HEK293T (cell line): Measurements from ENCODE around the gene TLE3.

Source experiments
- CTCF ChIA-PET: fragments of 350-600 bp; formaldehyde crosslinking; extraction: SDS; loops from one replicate; lab custom pipeline; 2021; ENCODE audit warnings: antibody characterized with exemption, inconsistent platforms; lab: Yijun Ruan, JAX
- POLR2A ChIA-PET: fragments of 350-600 bp; formaldehyde crosslinking; extraction: SDS; loops from one replicate; lab custom pipeline; 2020; ENCODE audit warnings: antibody characterized with exemption, inconsistent platforms; lab: Yijun Ruan, JAX
- DNase-seq: peaks from one replicate; pipeline ENCODE4 v3.0.0; 2012; ENCODE audit warnings: mixed read lengths; ENCODE audit errors: extremely low spot score
- ARNT ChIP-seq: fragments of 450-650 bp; IDR thresholded peaks from 2 replicates; pipeline ENCODE4 v1.6.1; 2017; ENCODE audit warnings: mild to moderate bottlenecking
- BHLHE40 ChIP-seq: fragments of 450-650 bp; IDR thresholded peaks from 2 replicates; pipeline ENCODE4 v1.6.1; 2016; ENCODE audit warnings: mild to moderate bottlenecking, moderate library complexity, borderline replicate concordance
- CTBP1 ChIP-seq: fragments of 450-650 bp; IDR thresholded peaks from 2 replicates; pipeline ENCODE4 v1.6.1; 2016; ENCODE audit warnings: borderline replicate concordance
- ELF4 ChIP-seq: fragments of 450-650 bp; IDR thresholded peaks from 2 replicates; pipeline ENCODE4 v1.6.1; 2017; ENCODE audit warnings: antibody characterized with exemption
- FOXA1 ChIP-seq: fragments of 450-650 bp; IDR thresholded peaks from 2 replicates; pipeline ENCODE4 v1.6.1; 2016; ENCODE audit warnings: mild to moderate bottlenecking
- FOXK2 ChIP-seq: fragments of 450-650 bp; IDR thresholded peaks from 2 replicates; pipeline ENCODE4 v1.6.1; 2016; ENCODE audit warnings: mild to moderate bottlenecking
- FOXM1 ChIP-seq: fragments of 450-650 bp; IDR thresholded peaks from 2 replicates; pipeline ENCODE4 v1.6.1; 2017; ENCODE audit warnings: mild to moderate bottlenecking, borderline replicate concordance
- HDGF ChIP-seq: fragments of 450-650 bp; IDR thresholded peaks from 2 replicates; pipeline ENCODE4 v1.6.1; 2017; ENCODE audit warnings: antibody characterized with exemption, borderline replicate concordance
- L3MBTL2 ChIP-seq: fragments of 450-650 bp; conservative IDR thresholded peaks from 2 replicates; pipeline ENCODE4 v1.6.1; 2016; ENCODE audit warnings: mild to moderate bottlenecking
- LEF1 ChIP-seq: fragments of 450-650 bp; IDR thresholded peaks from 2 replicates; pipeline ENCODE4 v1.6.1; 2017; ENCODE audit warnings: mild to moderate bottlenecking, borderline replicate concordance
- NFRKB ChIP-seq: fragments of 450-650 bp; IDR thresholded peaks from 2 replicates; pipeline ENCODE4 v1.6.1; 2016; ENCODE audit warnings: mild to moderate bottlenecking, moderate library complexity
- SP1 ChIP-seq: fragments of 450-650 bp; IDR thresholded peaks from 2 replicates; pipeline ENCODE4 v1.6.1; 2017
- SUZ12 ChIP-seq: fragments of 450-650 bp; IDR thresholded peaks from 2 replicates; pipeline ENCODE4 v1.6.1; 2016; ENCODE audit warnings: mild to moderate bottlenecking
- TARDBP ChIP-seq: fragments of 450-650 bp; IDR thresholded peaks from 2 replicates; pipeline ENCODE4 v1.6.1; 2016
- ZNF384 ChIP-seq: fragments of 450-650 bp; IDR thresholded peaks from 2 replicates; pipeline ENCODE4 v1.6.1; 2016
- TF ChIP-seq, protein P1 (sequence below): fragments of 450-650 bp; IDR thresholded peaks from 2 replicates; pipeline ENCODE4 v1.6.1; 2016

TLE3 gene

DNA sequence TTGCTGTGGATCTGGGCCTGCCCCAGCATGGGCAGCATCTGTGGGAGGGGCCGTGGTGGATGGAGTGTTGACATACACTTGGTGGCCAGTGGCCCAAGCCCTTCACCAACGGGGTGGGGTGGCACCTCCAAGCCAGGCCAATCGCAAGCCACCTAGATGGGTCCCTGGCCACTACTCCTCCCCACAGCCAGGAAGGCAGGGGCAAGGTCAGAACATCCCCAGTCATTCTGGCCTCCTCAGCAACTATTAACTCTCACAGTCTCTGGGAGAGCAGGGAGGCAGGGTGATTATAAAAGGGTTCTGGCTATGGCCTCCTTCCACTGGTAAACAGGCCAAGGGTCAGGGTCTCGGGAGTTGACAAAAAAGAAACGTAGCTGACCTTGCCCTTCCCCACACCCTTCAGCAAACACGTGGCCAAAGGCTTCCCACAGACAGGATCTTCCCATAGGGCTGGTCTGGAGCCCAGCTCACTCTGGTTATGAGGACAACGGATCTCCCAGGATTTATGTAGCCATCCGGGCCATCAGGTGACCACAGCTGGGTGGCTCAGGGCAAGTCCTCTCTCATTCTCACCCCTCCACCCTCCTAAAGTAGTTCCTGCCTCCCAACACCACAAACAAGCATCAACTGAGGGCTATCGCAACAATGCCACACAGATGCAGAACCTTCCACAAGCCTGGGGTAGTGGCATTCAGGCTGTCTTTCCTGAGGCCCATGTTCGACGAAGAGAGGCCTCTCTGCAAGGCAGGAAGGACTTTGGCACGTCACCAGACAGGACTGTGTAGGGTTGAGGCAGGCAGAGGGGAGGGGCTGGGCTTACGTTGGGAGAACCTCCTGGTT, 18.9 kb downstream of the TLE3 start:
- no peak for DNase-seq
- TF ChIP-seq ELF4: no peak
- no peak for TF ChIP-seq FOXK2
- TF ChIP-seq L3MBTL2: no peak
- TF ChIP-seq BHLHE40: no peak
- no peak for TF ChIP-seq FOXM1
- TF ChIP-seq SP1: no peak
- TF ChIP-seq HDGF: no peak
- no peak for TF ChIP-seq CTBP1
- TF ChIP-seq LEF1: no peak
- no peak for TF ChIP-seq TARDBP
- TF ChIP-seq NFRKB: no peak
- TF ChIP-seq, protein P1, sequence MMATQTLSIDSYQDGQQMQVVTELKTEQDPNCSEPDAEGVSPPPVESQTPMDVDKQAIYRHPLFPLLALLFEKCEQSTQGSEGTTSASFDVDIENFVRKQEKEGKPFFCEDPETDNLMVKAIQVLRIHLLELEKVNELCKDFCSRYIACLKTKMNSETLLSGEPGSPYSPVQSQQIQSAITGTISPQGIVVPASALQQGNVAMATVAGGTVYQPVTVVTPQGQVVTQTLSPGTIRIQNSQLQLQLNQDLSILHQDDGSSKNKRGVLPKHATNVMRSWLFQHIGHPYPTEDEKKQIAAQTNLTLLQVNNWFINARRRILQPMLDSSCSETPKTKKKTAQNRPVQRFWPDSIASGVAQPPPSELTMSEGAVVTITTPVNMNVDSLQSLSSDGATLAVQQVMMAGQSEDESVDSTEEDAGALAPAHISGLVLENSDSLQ: no peak
- no peak for TF ChIP-seq FOXA1
- TF ChIP-seq SUZ12: no peak
- no peak for TF ChIP-seq ARNT
- TF ChIP-seq ZNF384: no peak
- ChIA-PET CTCF (no interaction called here), POLR2A (interaction anchor here (0.6 to 1.1 kb wide), 3 partner anchors 8 to 14 kb away, joined by 3 read pairs; no protein-coding TSS in a partner anchor)

DNA sequence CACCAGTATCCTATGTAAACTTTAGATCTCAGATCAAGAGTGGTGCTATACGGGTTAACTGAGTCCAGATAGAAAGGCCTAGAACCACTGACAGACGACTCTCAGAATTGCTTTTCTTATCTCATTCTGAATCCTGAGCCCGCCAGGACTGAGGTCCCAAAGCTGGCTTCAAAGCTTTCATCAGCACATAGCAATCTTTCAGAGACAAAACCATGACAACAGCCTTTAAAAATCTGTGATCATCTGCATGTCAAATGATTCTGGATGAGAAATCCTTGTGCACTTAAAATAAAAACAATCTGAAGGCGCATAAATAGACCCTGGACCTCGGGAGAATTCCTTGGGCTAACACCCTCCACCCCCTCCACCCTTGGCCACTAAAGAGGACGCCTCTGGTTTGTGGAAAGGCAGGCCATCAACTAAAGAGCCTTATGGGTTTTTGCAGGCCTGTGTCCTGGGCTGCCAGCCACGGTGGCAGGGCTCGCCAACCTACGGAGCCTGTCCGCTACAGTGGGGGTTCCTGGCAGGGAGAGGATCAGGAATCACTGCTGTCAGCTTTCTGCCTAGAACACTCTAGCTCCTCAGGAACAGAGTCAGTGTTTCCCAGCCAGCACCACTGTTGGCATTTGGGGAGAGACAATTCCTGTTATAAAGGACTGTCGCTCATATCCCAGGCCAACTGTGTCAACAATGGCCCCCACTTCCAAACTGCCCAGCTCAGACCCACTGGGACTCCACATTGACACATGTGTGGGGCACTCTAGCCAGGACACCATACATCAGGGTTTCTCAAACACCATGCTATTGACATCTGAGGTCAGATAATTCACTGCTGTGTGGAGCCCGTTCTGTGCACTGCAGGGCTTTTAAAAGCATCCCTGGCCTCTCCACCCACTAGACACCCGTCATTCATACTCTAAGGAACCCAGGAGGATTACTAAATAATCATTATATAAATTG, 20.2 kb downstream of the TLE3 start:
- TF ChIP-seq SP1 (no peak), SUZ12 (no peak), ARNT (no peak), BHLHE40 (no peak), ELF4 (no peak), FOXK2 (no peak), FOXA1 (no peak), NFRKB (no peak), L3MBTL2 (no peak), HDGF (no peak)
- TF ChIP-seq, protein P1: no peak
- DNase-seq: no peak
- POLR2A ChIA-PET: interaction anchor here (0.8 to 1.1 kb wide), 2 partner anchors 9 to 14 kb away, joined by 3 read pairs; no protein-coding TSS in a partner anchor
- CTCF ChIA-PET: no interaction called here

DNA sequence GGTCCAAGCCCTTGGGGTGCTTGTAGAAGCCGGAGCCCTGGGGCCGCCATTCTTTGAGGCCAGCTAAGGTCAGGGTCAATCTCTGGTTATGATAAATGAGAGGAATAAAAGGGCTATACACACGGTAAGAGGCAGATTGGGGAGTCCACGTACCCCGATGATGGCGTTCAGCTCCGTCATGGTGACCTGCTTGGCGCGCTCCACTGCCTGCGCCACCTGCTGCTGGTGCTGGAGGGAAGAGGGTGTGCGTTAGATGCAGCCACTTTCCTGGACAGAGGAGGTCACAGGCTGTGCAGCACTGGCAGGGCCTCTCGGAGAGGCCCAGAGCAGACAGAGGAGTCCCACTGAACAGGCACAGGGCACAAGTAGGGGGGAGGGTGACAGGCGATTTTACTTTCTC, 23.3 kb downstream of the TLE3 start:
- POLR2A ChIA-PET: no interaction called here

DNA sequence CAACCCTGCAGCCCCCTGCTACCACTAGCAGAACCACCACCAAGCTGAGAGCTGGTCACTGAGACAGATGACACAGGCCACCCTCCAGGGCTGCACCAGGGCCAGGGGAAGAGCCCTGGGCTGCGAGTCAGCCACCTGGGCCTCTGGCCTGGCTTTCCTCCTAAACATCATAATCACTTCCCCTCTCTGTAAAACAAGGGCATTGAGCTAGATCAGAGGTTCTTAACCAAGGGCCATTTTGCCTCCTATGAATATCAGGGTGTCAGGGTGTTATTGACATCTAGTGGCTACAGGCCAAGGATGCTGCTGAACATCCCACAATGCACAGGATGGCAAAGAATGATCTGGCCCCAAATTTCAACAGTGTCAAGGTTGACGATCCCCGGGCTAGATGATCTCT, 25.2 kb downstream of the TLE3 start:
- no peak for DNase-seq
- CTCF ChIA-PET: no interaction called here
- TF ChIP-seq L3MBTL2 (no peak), SUZ12 (no peak), HDGF (no peak), TARDBP (no peak)
- TF ChIP-seq, protein P1: no peak
- POLR2A ChIA-PET: interaction anchor here (0.8 kb wide), 1 partner anchor 20 kb away, joined by 3 read pairs; no protein-coding TSS in a partner anchor

More for the DNA sequence above, 23.3 kb downstream of the TLE3 start:
- DNase-seq: no peak
- CTCF ChIA-PET: interaction anchor here (0.7 kb wide), 1 partner anchor 59 kb away, joined by 3 read pairs; no protein-coding TSS in a partner anchor
- TF ChIP-seq TARDBP: no peak

DNA sequence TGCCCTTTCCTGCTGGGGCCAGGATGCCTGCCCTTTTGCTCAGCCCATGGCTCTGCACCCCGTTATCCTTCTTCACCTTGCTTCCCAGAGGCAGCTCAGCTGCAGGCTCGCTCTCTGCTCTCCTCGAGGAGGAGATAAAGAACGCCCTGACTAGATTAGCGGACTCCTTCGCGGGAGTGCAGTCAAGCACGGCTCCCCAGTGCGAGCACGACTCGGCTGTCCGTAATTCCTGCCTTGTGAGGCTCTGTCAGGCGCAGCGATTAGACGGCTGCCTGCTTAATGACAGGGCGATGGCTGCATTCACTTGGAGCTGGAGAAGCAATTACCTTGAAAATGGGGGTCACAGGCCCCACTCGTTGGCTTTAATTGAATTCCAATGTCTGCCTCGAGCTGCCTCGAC, 25.9 kb downstream of the TLE3 start:
- POLR2A ChIA-PET: interaction anchor here (0.6 to 0.8 kb wide), 2 partner anchors 20 to 569 kb away, joined by 3 to 4 read pairs; no protein-coding TSS in a partner anchor
- TF ChIP-seq, protein P1: no peak
- TF ChIP-seq SUZ12 (no peak), BHLHE40 (no peak), FOXA1 (no peak), ARNT (no peak), LEF1 (no peak), CTBP1 (no peak), HDGF (no peak), ZNF384 (no peak), L3MBTL2 (no peak), FOXM1 (no peak), NFRKB (no peak), SP1 (no peak), TARDBP (no peak), ELF4 (no peak), FOXK2 (no peak)
- CTCF ChIA-PET: no interaction called here
- no peak for DNase-seq
